ENCODE measurements around the gene TACC2.

TACC2 gene

GRCh38 chr10:122029499-122030199, 40.7 kb downstream of the TACC2 start:
- no peak for DNase-seq

- no peak for DNase-seq
These were observed 41.2 kb downstream of the TACC2 start for GRCh38 chr10:122030200-122030552.

GRCh38 chr10:122033224-122033926, 44.4 kb downstream of the TACC2 start:
- no peak for DNase-seq

GRCh38 chr10:122034149-122034756, 45.3 kb downstream of the TACC2 start:
- DNase-seq = no peak

GRCh38 chr10:122040786-122041185, 51.8 kb downstream of the TACC2 start:
- DNase-seq = no peak

- no peak for DNase-seq
These were observed 53.9 kb downstream of the TACC2 start for GRCh38 chr10:122042836-122043235.

- DNase-seq = no peak
These were observed 55.2 kb downstream of the TACC2 start for GRCh38 chr10:122044045-122044661.

- no peak for DNase-seq
These were observed 55.8 kb downstream of the TACC2 start for GRCh38 chr10:122044713-122045112.

GRCh38 chr10:122045212-122045611, 56.2 kb downstream of the TACC2 start:
- no peak for DNase-seq

GRCh38 chr10:122047560-122047959, 58.6 kb downstream of the TACC2 start:
- DNase-seq = no peak

GRCh38 chr10:122049076-122049475, 60.1 kb downstream of the TACC2 start:
- no peak for DNase-seq

GRCh38 chr10:122050311-122050710, 61.3 kb downstream of the TACC2 start:
- DNase-seq = no peak

GRCh38 chr10:122050811-122051210, 61.8 kb downstream of the TACC2 start:
- DNase-seq = no peak

- DNase-seq = no peak
These were observed 62.8 kb downstream of the TACC2 start for GRCh38 chr10:122051609-122052385.

- DNase-seq = no peak
These were observed 63.7 kb downstream of the TACC2 start for GRCh38 chr10:122052701-122053100.

GRCh38 chr10:122053314-122053713, 64.4 kb downstream of the TACC2 start:
- DNase-seq = no peak

GRCh38 chr10:122054048-122055025, 65.4 kb downstream of the TACC2 start:
- no peak for DNase-seq

GRCh38 chr10:122055252-122055651, 66.3 kb downstream of the TACC2 start:
- DNase-seq = no peak

- DNase-seq = no peak
These were observed 67.6 kb downstream of the TACC2 start for GRCh38 chr10:122056431-122057094.

- no peak for DNase-seq
These were observed 69.0 kb downstream of the TACC2 start for GRCh38 chr10:122057841-122058413.

- DNase-seq = no peak
These were observed 71.3 kb downstream of the TACC2 start for GRCh38 chr10:122060250-122060649.

Data from activated naive CD4-positive, alpha-beta T cell treated with Interleukin-2 at 50 U/mL for 16 hours (primary cell).